ENCODE measurements around the gene CCDC92B.

Gene CCDC92B

GRCh38 chr17:2708585-2709182, 40.8 kb downstream of the CCDC92B start:
- no peaks in the 10 kb centered on the region for H3K9me2 ChIP-seq (ENCODE audit: low read depth, low read length)
- peaks cover 60% of the 10 kb centered on the region for H3K79me2 ChIP-seq (ENCODE audit: insufficient read depth, low read length)
- no peak overlapping the region for H2AFZ ChIP-seq (ENCODE audit: low read length)
- H3K36me3 ChIP-seq (ENCODE audit: insufficient read depth, low read length), result peaks cover 17% of the 10 kb centered on the region; the same call in 1 of the 2 replicates
- peak overlapping the region; percentile 99 for H3K4me3 ChIP-seq (ENCODE audit: low read depth, low read length, poor library complexity, severe bottlenecking)
- H3K4me2 ChIP-seq (ENCODE audit: low read length), result peak overlapping the region; percentile 88
- no peaks in the 10 kb centered on the region for H3K27me3 ChIP-seq (ENCODE audit: insufficient read depth, low read length)
- peak overlapping the region; percentile 93; the same call in 1 of the 2 replicates for H3K9ac ChIP-seq (ENCODE audit: low read length)
- no peaks in the 10 kb centered on the region for H3K9me3 ChIP-seq (ENCODE audit: low read length)
- H4K20me1 ChIP-seq (ENCODE audit: insufficient read depth, low read length), result no peaks in the 10 kb centered on the region
- TF ChIP-seq EZH2 (IDR thresholded peaks at IDR 0.05; ENCODE audit: borderline replicate concordance, low read length) (no peak), CTCF (IDR thresholded peaks at IDR 0.05; ENCODE audit: low read length) (no peak)
- peak overlapping the region; percentile 70 for H3K27ac ChIP-seq (ENCODE audit: low read depth, low read length, poor library complexity, severe bottlenecking)
- peaks cover 42% of the 10 kb centered on the region for H3K4me1 ChIP-seq (ENCODE audit: insufficient read depth, low read length, severe bottlenecking)
- no peaks in the 10 kb centered on the region for H3F3A ChIP-seq (ENCODE audit: insufficient read depth, low read length)

DNA sequence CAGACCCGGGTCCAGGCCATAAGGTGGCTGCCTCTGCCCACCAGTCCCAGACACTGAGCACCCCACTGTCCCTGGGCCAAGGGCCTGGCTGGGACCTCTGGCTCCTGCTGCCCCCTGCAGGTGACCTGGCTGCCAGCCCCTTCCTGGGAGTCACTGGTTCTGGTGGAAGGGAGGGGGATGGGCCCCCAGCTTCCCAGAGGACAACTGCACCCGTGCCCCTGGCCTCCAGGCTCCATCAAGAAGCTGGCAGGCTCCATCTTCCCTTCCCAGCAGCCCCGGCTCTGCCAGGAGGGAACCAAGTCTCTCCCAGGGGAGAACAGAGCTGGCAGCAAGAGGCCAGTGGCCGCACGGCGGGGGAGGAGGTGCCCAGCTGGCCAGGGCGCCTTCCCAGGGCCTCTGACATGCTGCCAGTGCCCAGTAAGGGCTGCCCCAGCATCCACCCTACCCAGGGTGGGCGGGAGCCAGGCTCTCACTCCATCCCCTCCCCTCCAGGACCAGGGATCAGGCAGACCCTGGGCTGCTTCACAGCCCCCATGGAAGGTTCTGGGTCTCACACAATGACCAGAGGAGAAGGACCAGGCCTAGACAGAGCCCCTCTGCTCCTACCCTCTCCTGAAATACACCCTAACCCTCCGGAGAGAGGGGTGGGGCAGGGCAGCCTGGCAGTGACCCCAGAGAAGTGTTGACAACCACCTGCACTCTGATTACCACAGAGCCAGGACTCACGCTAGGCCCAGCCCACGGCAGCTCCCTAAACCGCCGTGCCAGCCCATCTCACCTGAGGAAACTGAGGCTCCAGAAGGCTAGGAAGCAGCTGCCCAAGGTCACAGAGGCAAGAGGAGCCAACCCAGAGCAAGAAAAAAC, 41.5 kb downstream of the CCDC92B start:
- peaks cover 42% of the 10 kb centered on the region for H3K4me1 ChIP-seq (ENCODE audit: insufficient read depth, low read length, severe bottlenecking)
- peaks cover 60% of the 10 kb centered on the region for H3K79me2 ChIP-seq (ENCODE audit: insufficient read depth, low read length)
- no peaks in the 10 kb centered on the region for H3K9me3 ChIP-seq (ENCODE audit: low read length)
- peaks cover 25% of the 10 kb centered on the region for H3K36me3 ChIP-seq (ENCODE audit: insufficient read depth, low read length)
- TF ChIP-seq EZH2 (IDR thresholded peaks at IDR 0.05; ENCODE audit: borderline replicate concordance, low read length) (no peak), CTCF (IDR thresholded peaks at IDR 0.05; ENCODE audit: low read length) (peak; percentile 45)
- H3K27me3 ChIP-seq (ENCODE audit: insufficient read depth, low read length), result no peaks in the 10 kb centered on the region
- H2AFZ ChIP-seq (ENCODE audit: low read length), result no peak overlapping the region
- no peaks in the 10 kb centered on the region for H3K9me2 ChIP-seq (ENCODE audit: low read depth, low read length)
- no peaks in the 10 kb centered on the region for H4K20me1 ChIP-seq (ENCODE audit: insufficient read depth, low read length)
- H3K27ac ChIP-seq (ENCODE audit: low read depth, low read length, poor library complexity, severe bottlenecking), result no peak overlapping the region
- H3K4me3 ChIP-seq (ENCODE audit: low read depth, low read length, poor library complexity, severe bottlenecking), result peak overlapping the region; percentile 99
- H3K9ac ChIP-seq (ENCODE audit: low read length), result peak overlapping the region; percentile 93; the same call in 1 of the 2 replicates
- H3K4me2 ChIP-seq (ENCODE audit: low read length), result peak overlapping the region; percentile 88
- no peaks in the 10 kb centered on the region for H3F3A ChIP-seq (ENCODE audit: insufficient read depth, low read length)

- H4K20me1 ChIP-seq (ENCODE audit: insufficient read depth, low read length), result no peaks in the 10 kb centered on the region
These were observed 42.4 kb downstream of the CCDC92B start for GRCh38 chr17:2706911-2707510.

More at GRCh38 chr17:2706911-2707510, 42.4 kb downstream of the CCDC92B start:
- Histone ChIP-seq H3F3A (ENCODE audit: insufficient read depth, low read length) (no peaks in the 10 kb centered on the region), H3K4me2 (ENCODE audit: low read length) (no peak overlapping the region), H3K36me3 (ENCODE audit: insufficient read depth, low read length) (peaks cover 34% of the 10 kb centered on the region), H3K27ac (ENCODE audit: low read depth, low read length, poor library complexity, severe bottlenecking) (no peak overlapping the region), H3K9me3 (ENCODE audit: low read length) (no peaks in the 10 kb centered on the region), H3K9me2 (ENCODE audit: low read depth, low read length) (no peaks in the 10 kb centered on the region), H3K4me1 (ENCODE audit: insufficient read depth, low read length, severe bottlenecking) (peaks cover 33% of the 10 kb centered on the region), H3K27me3 (ENCODE audit: insufficient read depth, low read length) (no peaks in the 10 kb centered on the region), H3K9ac (ENCODE audit: low read length) (no peak overlapping the region), H3K4me3 (ENCODE audit: low read depth, low read length, poor library complexity, severe bottlenecking) (no peak overlapping the region), H3K79me2 (ENCODE audit: insufficient read depth, low read length) (peaks cover 60% of the 10 kb centered on the region), H2AFZ (ENCODE audit: low read length) (no peak overlapping the region)
- TF ChIP-seq EZH2 (IDR thresholded peaks at IDR 0.05; ENCODE audit: borderline replicate concordance, low read length) (no peak), CTCF (IDR thresholded peaks at IDR 0.05; ENCODE audit: low read length) (no peak)
